Measurements from ENCODE around the gene WWC1. TPM values are rescaled to one million over a fixed set of nuclear protein-coding genes. Genes with fewer than 3 reads are reported as not detected.

WWC1 gene
- 15.0 and 21.7 TPM in 2 replicates for polyA plus RNA-seq

GRCh38 chr5:168291342-168291963, at the start of gene WWC1:
Gene WWC1 (plus strand): TSS chr5:168291645. CDS start chr5:168292153, 508 bp downstream.

DNA sequence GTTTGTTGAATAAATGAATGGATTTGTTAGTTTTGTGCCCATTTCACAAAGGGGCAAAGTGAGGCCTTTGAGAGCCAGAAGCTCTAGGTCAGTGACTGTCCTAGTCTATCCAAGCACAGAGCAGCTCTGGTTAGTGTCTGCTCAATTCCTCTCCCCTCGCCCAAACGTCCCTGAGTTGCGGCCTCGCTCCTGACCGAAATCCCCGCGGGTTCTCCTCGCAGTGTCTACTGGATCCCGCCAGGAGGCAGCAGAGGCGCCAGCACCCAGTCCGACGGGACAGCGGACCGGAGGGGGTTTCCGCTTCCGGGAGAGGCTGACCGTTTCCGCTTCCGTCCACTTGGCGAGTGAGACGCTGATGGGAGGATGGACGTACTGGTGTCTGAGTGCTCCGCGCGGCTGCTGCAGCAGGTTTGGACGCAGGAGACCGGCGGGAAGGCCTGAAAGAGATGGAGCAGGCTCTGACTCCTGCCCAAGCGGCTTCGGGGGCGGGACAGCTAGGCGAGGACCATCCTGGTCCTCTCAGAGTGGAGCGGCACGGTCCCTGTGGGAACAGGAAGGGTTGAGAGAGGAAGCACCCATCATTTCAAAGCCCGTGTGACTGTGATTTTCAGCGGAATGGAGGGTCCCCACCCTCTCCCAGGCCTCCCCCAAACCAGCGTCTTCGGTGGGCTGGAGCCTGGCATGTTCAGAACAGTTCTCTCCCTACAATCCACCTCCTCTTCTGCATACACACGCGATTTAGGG, 194.9 kb downstream of the WWC1 start, which contains the start of gene RARS1:
RARS1 (plus strand) TSS at position 336 of the 744 bp plus-strand sequence; CDS start at position 364, 28 bp downstream.

Other genes with a start within 250 kb of the WWC1 start
- gene RARS1, start 194.8 kb downstream of the WWC1 start, polyA plus RNA-seq, result 59.3 and 61.2 TPM in 2 replicates
- gene FBLL1, start 237.7 kb downstream of the WWC1 start, polyA plus RNA-seq, result 7.6 and 8.4 TPM in 2 replicates

Data from Purkinje cell (primary cell).